G401 (cell line): ENCODE results near the gene KIF26B. TPM values are rescaled to one million over a fixed set of nuclear protein-coding genes. Genes with fewer than 3 reads are reported as not detected.
A peak's percentile ranks its signal among the peaks of the same experiment; 100 is the strongest.
"Not testable (repeated sequence)": the region's sequence is repeated elsewhere in the genome, so short reads cannot be mapped to it uniquely, and the experiment has no call there.

Experiments
- DNase-seq: peaks from one replicate; pipeline ENCODE4 v3.0.0-alpha.2; 2015; ENCODE audit warnings: low spot score
- in situ Hi-C: cut with HindIII; loops from 2 replicates; pipeline ENCODE4 v1.10.0; 2016; ENCODE audit warnings: low sequenced_read_pairs, mixed read lengths
- total RNA-seq: library from RNA; depleted of rRNA; stranded (reverse); fragments of >200 nt; shearing (Covaris generic); gene quantifications from 2 replicates; pipeline ENCODE4 v1.2.3, GENCODE V29; 2014

Gene KIF26B
- total RNA-seq, 1 experiment from 2014 or later, result 9.8 TPM

- in situ Hi-C loops, result no loop called here
- DNase-seq, result no peak
These were observed 137.8 kb downstream of the KIF26B start for GRCh38 chr1:245292553-245292952.

- DNase-seq, result no peak
- in situ Hi-C loops, result no loop called here
These were observed 139.2 kb downstream of the KIF26B start for GRCh38 chr1:245294020-245294419.

- DNase-seq, result peak; percentile 89
- in situ Hi-C loops, result no loop called here
These were observed 144.0 kb downstream of the KIF26B start for GRCh38 chr1:245298781-245299180.

- in situ Hi-C loops, result no loop called here
- peak; percentile 64 for DNase-seq
These were observed 146.4 kb downstream of the KIF26B start for GRCh38 chr1:245301162-245301580.

GRCh38 chr1:245301921-245302320 is 147.1 kb downstream of the KIF26B start:
- DNase-seq, result no peak

GRCh38 chr1:245304698-245305097 is 149.9 kb downstream of the KIF26B start:
- in situ Hi-C loops, result no loop called here
- no peak for DNase-seq

More at GRCh38 chr1:245301921-245302320, 147.1 kb downstream of the KIF26B start:
- in situ Hi-C loops, result no loop called here

- in situ Hi-C loops, result no loop called here
These were observed 151.2 kb downstream of the KIF26B start for GRCh38 chr1:245306020-245306419.

GRCh38 chr1:245306628-245307410 is 152.0 kb downstream of the KIF26B start:
- in situ Hi-C loops, result no loop called here
- DNase-seq, result no peak

More at GRCh38 chr1:245306020-245306419, 151.2 kb downstream of the KIF26B start:
- DNase-seq, result no peak

GRCh38 chr1:245310571-245311531 is 156.1 kb downstream of the KIF26B start:
- no peak for DNase-seq
- in situ Hi-C loops, result no loop called here

- in situ Hi-C loops, result no loop called here
- DNase-seq, result no peak
These were observed 157.2 kb downstream of the KIF26B start for GRCh38 chr1:245311887-245312536.

- in situ Hi-C loops, result no loop called here
These were observed 158.8 kb downstream of the KIF26B start for GRCh38 chr1:245313576-245313975.

GRCh38 chr1:245316784-245317183 is 162.0 kb downstream of the KIF26B start:
- in situ Hi-C loops, result no loop called here
- no peak for DNase-seq

More at GRCh38 chr1:245313576-245313975, 158.8 kb downstream of the KIF26B start:
- DNase-seq, result no peak

- in situ Hi-C loops, result no loop called here
- no peak for DNase-seq
These were observed 162.4 kb downstream of the KIF26B start for GRCh38 chr1:245317217-245317616.

GRCh38 chr1:245319094-245319493 is 164.3 kb downstream of the KIF26B start:
- in situ Hi-C loops, result no loop called here
- no peak for DNase-seq

- no peak for DNase-seq
- in situ Hi-C loops, result no loop called here
These were observed 167.9 kb downstream of the KIF26B start for GRCh38 chr1:245322673-245323072.

GRCh38 chr1:245323765-245324164 is 169.0 kb downstream of the KIF26B start:
- DNase-seq, in situ Hi-C loops: not testable (repeated sequence)

GRCh38 chr1:245325922-245326795 is 171.4 kb downstream of the KIF26B start:
- in situ Hi-C loops, result no loop called here
- peak; percentile 70 for DNase-seq

GRCh38 chr1:245327360-245327759 is 172.6 kb downstream of the KIF26B start:
- in situ Hi-C loops, result no loop called here
- no peak for DNase-seq
